ENCODE measurements around the gene TMCO4.

Gene TMCO4

GRCh38 chr1:19768353-19769210 is 31.1 kb downstream of the TMCO4 start (continued):
- TF ChIP-seq, protein P1, sequence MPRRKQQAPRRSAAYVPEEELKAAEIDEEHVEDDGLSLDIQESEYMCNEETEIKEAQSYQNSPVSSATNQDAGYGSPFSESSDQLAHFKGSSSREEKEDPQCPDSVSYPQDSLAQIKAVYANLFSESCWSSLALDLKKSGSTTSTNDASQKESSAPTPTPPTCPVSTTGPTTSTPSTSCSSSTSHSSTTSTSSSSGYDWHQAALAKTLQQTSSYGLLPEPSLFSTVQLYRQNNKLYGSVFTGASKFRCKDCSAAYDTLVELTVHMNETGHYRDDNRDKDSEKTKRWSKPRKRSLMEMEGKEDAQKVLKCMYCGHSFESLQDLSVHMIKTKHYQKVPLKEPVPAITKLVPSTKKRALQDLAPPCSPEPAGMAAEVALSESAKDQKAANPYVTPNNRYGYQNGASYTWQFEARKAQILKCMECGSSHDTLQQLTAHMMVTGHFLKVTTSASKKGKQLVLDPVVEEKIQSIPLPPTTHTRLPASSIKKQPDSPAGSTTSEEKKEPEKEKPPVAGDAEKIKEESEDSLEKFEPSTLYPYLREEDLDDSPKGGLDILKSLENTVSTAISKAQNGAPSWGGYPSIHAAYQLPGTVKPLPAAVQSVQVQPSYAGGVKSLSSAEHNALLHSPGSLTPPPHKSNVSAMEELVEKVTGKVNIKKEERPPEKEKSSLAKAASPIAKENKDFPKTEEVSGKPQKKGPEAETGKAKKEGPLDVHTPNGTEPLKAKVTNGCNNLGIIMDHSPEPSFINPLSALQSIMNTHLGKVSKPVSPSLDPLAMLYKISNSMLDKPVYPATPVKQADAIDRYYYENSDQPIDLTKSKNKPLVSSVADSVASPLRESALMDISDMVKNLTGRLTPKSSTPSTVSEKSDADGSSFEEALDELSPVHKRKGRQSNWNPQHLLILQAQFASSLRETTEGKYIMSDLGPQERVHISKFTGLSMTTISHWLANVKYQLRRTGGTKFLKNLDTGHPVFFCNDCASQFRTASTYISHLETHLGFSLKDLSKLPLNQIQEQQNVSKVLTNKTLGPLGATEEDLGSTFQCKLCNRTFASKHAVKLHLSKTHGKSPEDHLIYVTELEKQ (tag by site-specific recombination; IDR thresholded peaks at IDR 0.05; ENCODE audit: borderline replicate concordance): no peak

- Histone ChIP-seq H3K27ac (ENCODE audit: extremely low read depth, low read depth, low read length) (no peak overlapping the region), H3K4me3 (ENCODE audit: low read depth, low read length) (no peak overlapping the region), H3K36me3 (ENCODE audit: control insufficient read depth in 2 of 2, insufficient read depth in 1 of 2, low read length in 2 of 2) (no peaks in the 10 kb centered on the region), H3K9me3 (ENCODE audit: control insufficient read depth, insufficient read depth, low read depth, low read length) (no peaks in the 10 kb centered on the region), H3K4me1 (ENCODE audit: control insufficient read depth, insufficient read depth, low read length) (no peaks in the 10 kb centered on the region)
- TF ChIP-seq ZNF10 (tag by site-specific recombination; IDR thresholded peaks at IDR 0.05): no peak
- no peak for TF ChIP-seq ZNF677 (tag by site-specific recombination; IDR thresholded peaks at IDR 0.05)
- no peak for TF ChIP-seq ZNF324 (tag by site-specific recombination; IDR thresholded peaks at IDR 0.05)
- no peak for TF ChIP-seq ZNF449 (tag by site-specific recombination; IDR thresholded peaks at IDR 0.05)
- no peak for TF ChIP-seq HOXD13 (CRISPR knock-in tag; IDR thresholded peaks at IDR 0.05; ENCODE audit: borderline replicate concordance)
- TF ChIP-seq ZNF223 (tag by site-specific recombination; IDR thresholded peaks at IDR 0.05): no peak
- TF ChIP-seq SCRT2 (tag by site-specific recombination; IDR thresholded peaks at IDR 0.05): no peak
- TF ChIP-seq ZNF558 (tag by site-specific recombination; IDR thresholded peaks at IDR 0.05): no peak
- ChIA-PET CTCF (interaction anchor here (0.6 to 1.4 kb wide), 8 partner anchors 14 to 182 kb away, joined by 3 to 4 read pairs (median 3); no protein-coding TSS in a partner anchor), POLR2A (interaction anchor here (0.6 kb wide), 1 partner anchor 145 kb away, joined by 3 read pairs; no protein-coding TSS in a partner anchor)
Observed at GRCh38 chr1:19765623-19766022, 34.1 kb downstream of the TMCO4 start.

GRCh38 chr1:19764848-19765247 is 34.9 kb downstream of the TMCO4 start:
- TF ChIP-seq ZNF792 (tag by site-specific recombination; IDR thresholded peaks at IDR 0.05): no peak
- no peak for TF ChIP-seq WT1 (tag by site-specific recombination; IDR thresholded peaks at IDR 0.05)
- TF ChIP-seq, protein P2, sequence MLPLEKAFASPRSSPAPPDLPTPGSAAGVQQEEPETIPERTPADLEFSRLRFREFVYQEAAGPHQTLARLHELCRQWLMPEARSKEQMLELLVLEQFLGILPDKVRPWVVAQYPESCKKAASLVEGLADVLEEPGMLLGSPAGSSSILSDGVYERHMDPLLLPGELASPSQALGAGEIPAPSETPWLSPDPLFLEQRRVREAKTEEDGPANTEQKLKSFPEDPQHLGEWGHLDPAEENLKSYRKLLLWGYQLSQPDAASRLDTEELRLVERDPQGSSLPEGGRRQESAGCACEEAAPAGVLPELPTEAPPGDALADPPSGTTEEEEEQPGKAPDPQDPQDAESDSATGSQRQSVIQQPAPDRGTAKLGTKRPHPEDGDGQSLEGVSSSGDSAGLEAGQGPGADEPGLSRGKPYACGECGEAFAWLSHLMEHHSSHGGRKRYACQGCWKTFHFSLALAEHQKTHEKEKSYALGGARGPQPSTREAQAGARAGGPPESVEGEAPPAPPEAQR (tag by site-specific recombination; IDR thresholded peaks at IDR 0.05): no peak
- TF ChIP-seq ZNF777 (tag by site-specific recombination; IDR thresholded peaks at IDR 0.05; ENCODE audit: borderline replicate concordance): no peak
- no peak for TF ChIP-seq ZNF223 (tag by site-specific recombination; IDR thresholded peaks at IDR 0.05)
- no peak for TF ChIP-seq AEBP2 (tag by site-specific recombination; IDR thresholded peaks at IDR 0.05; ENCODE audit: borderline replicate concordance)
- TF ChIP-seq, protein P3, sequence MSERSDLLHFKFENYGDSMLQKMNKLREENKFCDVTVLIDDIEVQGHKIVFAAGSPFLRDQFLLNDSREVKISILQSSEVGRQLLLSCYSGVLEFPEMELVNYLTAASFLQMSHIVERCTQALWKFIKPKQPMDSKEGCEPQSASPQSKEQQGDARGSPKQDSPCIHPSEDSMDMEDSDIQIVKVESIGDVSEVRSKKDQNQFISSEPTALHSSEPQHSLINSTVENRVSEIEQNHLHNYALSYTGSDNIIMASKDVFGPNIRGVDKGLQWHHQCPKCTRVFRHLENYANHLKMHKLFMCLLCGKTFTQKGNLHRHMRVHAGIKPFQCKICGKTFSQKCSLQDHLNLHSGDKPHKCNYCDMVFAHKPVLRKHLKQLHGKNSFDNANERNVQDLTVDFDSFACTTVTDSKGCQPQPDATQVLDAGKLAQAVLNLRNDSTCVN (tag by site-specific recombination; optimal IDR thresholded peaks at IDR 0.05): no peak
- TF ChIP-seq ZFP3 (tag by site-specific recombination; IDR thresholded peaks at IDR 0.05; ENCODE audit: low read depth): no peak
- ChIA-PET CTCF (interaction anchor here (0.7 to 1.4 kb wide), 4 partner anchors 24 to 111 kb away, joined by 3 to 4 read pairs (median 4); no protein-coding TSS in a partner anchor), POLR2A (no interaction called here)
- Histone ChIP-seq H3K36me3 (ENCODE audit: control insufficient read depth in 2 of 2, insufficient read depth in 1 of 2, low read length in 2 of 2) (no peaks in the 10 kb centered on the region), H3K27ac (ENCODE audit: extremely low read depth, low read depth, low read length) (no peak overlapping the region), H3K4me1 (ENCODE audit: control insufficient read depth, insufficient read depth, low read length) (no peaks in the 10 kb centered on the region), H3K9me3 (ENCODE audit: control insufficient read depth, insufficient read depth, low read depth, low read length) (no peaks in the 10 kb centered on the region), H3K4me3 (ENCODE audit: low read depth, low read length) (no peak overlapping the region)
